Measurements from ENCODE around the gene TMEM109.

Gene TMEM109

GRCh38 chr11:60931917-60932316, 18.0 kb downstream of the TMEM109 start:
- POLR2A ChIA-PET: no interaction called here
- TF ChIP-seq ARNT (IDR thresholded peaks at IDR 0.05): no peak
- no peak for TF ChIP-seq CTBP1 (IDR thresholded peaks at IDR 0.05; ENCODE audit: borderline replicate concordance)
- no peak for TF ChIP-seq SP1 (IDR thresholded peaks at IDR 0.05)
- no peak for TF ChIP-seq TARDBP (IDR thresholded peaks at IDR 0.05)
- TF ChIP-seq BHLHE40 (IDR thresholded peaks at IDR 0.05; ENCODE audit: borderline replicate concordance): no peak
- TF ChIP-seq LEF1 (IDR thresholded peaks at IDR 0.05; ENCODE audit: borderline replicate concordance): no peak
- TF ChIP-seq SUZ12 (IDR thresholded peaks at IDR 0.05): no peak
- no peak for TF ChIP-seq PKNOX1 (IDR thresholded peaks at IDR 0.05)
- no peak for TF ChIP-seq L3MBTL2 (conservative IDR thresholded peaks at IDR 0.05)
- TF ChIP-seq FOXA1 (IDR thresholded peaks at IDR 0.05): no peak
- no peak for TF ChIP-seq HDGF (IDR thresholded peaks at IDR 0.05; ENCODE audit: borderline replicate concordance)
- TF ChIP-seq NFRKB (IDR thresholded peaks at IDR 0.05): no peak
- TF ChIP-seq ELF4 (IDR thresholded peaks at IDR 0.05): no peak
- TF ChIP-seq FOXK2 (IDR thresholded peaks at IDR 0.05): no peak
- TF ChIP-seq FOXM1 (IDR thresholded peaks at IDR 0.05; ENCODE audit: borderline replicate concordance): no peak
- no peak for TF ChIP-seq ZNF384 (IDR thresholded peaks at IDR 0.05)
- CTCF ChIA-PET: no interaction called here

GRCh38 chr11:60932605-60933356, 18.8 kb downstream of the TMEM109 start:
- CTCF ChIA-PET: interaction anchor here (0.7 kb wide), 1 partner anchor 1265 kb away, joined by 5 read pairs; no protein-coding TSS in a partner anchor

More at GRCh38 chr11:60931917-60932316, 18.0 kb downstream of the TMEM109 start:
- DNase-seq (ENCODE audit: extremely low spot score): no peak

GRCh38 chr11:60933416-60934123, 19.6 kb downstream of the TMEM109 start:
- no peak for DNase-seq (ENCODE audit: extremely low spot score)
- POLR2A ChIA-PET: no interaction called here
- TF ChIP-seq FOXA1 (IDR thresholded peaks at IDR 0.05) (no peak), ELF4 (IDR thresholded peaks at IDR 0.05) (no peak), ARNT (IDR thresholded peaks at IDR 0.05) (no peak), FOXK2 (IDR thresholded peaks at IDR 0.05) (no peak), NFRKB (IDR thresholded peaks at IDR 0.05) (no peak), SP1 (IDR thresholded peaks at IDR 0.05) (no peak)
- CTCF ChIA-PET: interaction anchor here (0.7 kb wide), 1 partner anchor 1266 kb away, joined by 5 read pairs; no protein-coding TSS in a partner anchor

More at GRCh38 chr11:60932605-60933356, 18.8 kb downstream of the TMEM109 start:
- POLR2A ChIA-PET: no interaction called here
- DNase-seq (ENCODE audit: extremely low spot score): no peak
- no peak for TF ChIP-seq ARNT (IDR thresholded peaks at IDR 0.05)
- TF ChIP-seq PKNOX1 (IDR thresholded peaks at IDR 0.05): no peak
- TF ChIP-seq ELF4 (IDR thresholded peaks at IDR 0.05): no peak
- TF ChIP-seq CTBP1 (IDR thresholded peaks at IDR 0.05; ENCODE audit: borderline replicate concordance): no peak
- TF ChIP-seq BHLHE40 (IDR thresholded peaks at IDR 0.05; ENCODE audit: borderline replicate concordance): no peak
- TF ChIP-seq FOXA1 (IDR thresholded peaks at IDR 0.05): no peak
- TF ChIP-seq TARDBP (IDR thresholded peaks at IDR 0.05): no peak
- TF ChIP-seq NFRKB (IDR thresholded peaks at IDR 0.05): no peak
- no peak for TF ChIP-seq HDGF (IDR thresholded peaks at IDR 0.05; ENCODE audit: borderline replicate concordance)
- TF ChIP-seq ZNF384 (IDR thresholded peaks at IDR 0.05): no peak
- TF ChIP-seq FOXK2 (IDR thresholded peaks at IDR 0.05): no peak
- no peak for TF ChIP-seq FOXM1 (IDR thresholded peaks at IDR 0.05; ENCODE audit: borderline replicate concordance)
- TF ChIP-seq SP1 (IDR thresholded peaks at IDR 0.05): no peak

- CTCF ChIA-PET: no interaction called here
- DNase-seq (ENCODE audit: extremely low spot score): no peak
- POLR2A ChIA-PET: no interaction called here
- TF ChIP-seq ELF4 (IDR thresholded peaks at IDR 0.05): no peak
- TF ChIP-seq NFRKB (IDR thresholded peaks at IDR 0.05): no peak
- no peak for TF ChIP-seq BHLHE40 (IDR thresholded peaks at IDR 0.05; ENCODE audit: borderline replicate concordance)
- TF ChIP-seq ARNT (IDR thresholded peaks at IDR 0.05): no peak
- TF ChIP-seq FOXK2 (IDR thresholded peaks at IDR 0.05): no peak
- no peak for TF ChIP-seq ZNF384 (IDR thresholded peaks at IDR 0.05)
- TF ChIP-seq FOXM1 (IDR thresholded peaks at IDR 0.05; ENCODE audit: borderline replicate concordance): no peak
- TF ChIP-seq CTBP1 (IDR thresholded peaks at IDR 0.05; ENCODE audit: borderline replicate concordance): no peak
- no peak for TF ChIP-seq HDGF (IDR thresholded peaks at IDR 0.05; ENCODE audit: borderline replicate concordance)
- no peak for TF ChIP-seq FOXA1 (IDR thresholded peaks at IDR 0.05)
- TF ChIP-seq L3MBTL2 (conservative IDR thresholded peaks at IDR 0.05): no peak
- no peak for TF ChIP-seq SUZ12 (IDR thresholded peaks at IDR 0.05)
- no peak for TF ChIP-seq SP1 (IDR thresholded peaks at IDR 0.05)
- no peak for TF ChIP-seq LEF1 (IDR thresholded peaks at IDR 0.05; ENCODE audit: borderline replicate concordance)
- TF ChIP-seq TARDBP (IDR thresholded peaks at IDR 0.05): no peak
- no peak for TF ChIP-seq PKNOX1 (IDR thresholded peaks at IDR 0.05)
Observed at GRCh38 chr11:60934124-60934789, 20.3 kb downstream of the TMEM109 start.

GRCh38 chr11:60934790-60935605, 21.0 kb downstream of the TMEM109 start:
- ChIA-PET CTCF (no interaction called here), POLR2A (no interaction called here)
- no peak for DNase-seq (ENCODE audit: extremely low spot score)
- no peak for TF ChIP-seq NFRKB (IDR thresholded peaks at IDR 0.05)
- TF ChIP-seq FOXM1 (IDR thresholded peaks at IDR 0.05; ENCODE audit: borderline replicate concordance): no peak
- TF ChIP-seq L3MBTL2 (conservative IDR thresholded peaks at IDR 0.05): no peak
- TF ChIP-seq FOXA1 (IDR thresholded peaks at IDR 0.05): no peak
- TF ChIP-seq PKNOX1 (IDR thresholded peaks at IDR 0.05): no peak
- TF ChIP-seq FOXK2 (IDR thresholded peaks at IDR 0.05): no peak
- TF ChIP-seq TARDBP (IDR thresholded peaks at IDR 0.05): no peak
- TF ChIP-seq HDGF (IDR thresholded peaks at IDR 0.05; ENCODE audit: borderline replicate concordance): no peak
- no peak for TF ChIP-seq ZNF384 (IDR thresholded peaks at IDR 0.05)
- TF ChIP-seq SP1 (IDR thresholded peaks at IDR 0.05): no peak
- no peak for TF ChIP-seq ARNT (IDR thresholded peaks at IDR 0.05)
- TF ChIP-seq BHLHE40 (IDR thresholded peaks at IDR 0.05; ENCODE audit: borderline replicate concordance): no peak
- no peak for TF ChIP-seq SUZ12 (IDR thresholded peaks at IDR 0.05)
- TF ChIP-seq CTBP1 (IDR thresholded peaks at IDR 0.05; ENCODE audit: borderline replicate concordance): no peak
- no peak for TF ChIP-seq LEF1 (IDR thresholded peaks at IDR 0.05; ENCODE audit: borderline replicate concordance)
- TF ChIP-seq ELF4 (IDR thresholded peaks at IDR 0.05): no peak

Measured in HEK293T (cell line).